Germinal center (tissue), 1 donor: ENCODE data around the gene NCK2.
A peak's percentile ranks its signal among the peaks of the same experiment; 100 is the strongest.
"Not testable (repeated sequence)": the region's sequence is repeated elsewhere in the genome, so short reads cannot be mapped to it uniquely, and the experiment has no call there.

Source experiments
- DNase-seq: peaks from one replicate; pipeline ENCODE4 v3.0.0; 2012; ENCODE audit warnings: mixed read lengths, low spot score

NCK2 gene

GRCh38 chr2:105756435-105756834 is 11.7 kb downstream of the NCK2 start:
- DNase-seq, result no peak

GRCh38 chr2:105756865-105757264 is 12.2 kb downstream of the NCK2 start:
- DNase-seq, result not testable (repeated sequence)

GRCh38 chr2:105757433-105757832 is 12.7 kb downstream of the NCK2 start:
- DNase-seq, result no peak

- no peak for DNase-seq
Observed at GRCh38 chr2:105760191-105760590, 15.5 kb downstream of the NCK2 start.

- DNase-seq, result no peak
Observed at GRCh38 chr2:105760639-105761337, 16.1 kb downstream of the NCK2 start.

- DNase-seq, result no peak
Observed at GRCh38 chr2:105761931-105762515, 17.3 kb downstream of the NCK2 start.

GRCh38 chr2:105763076-105763475 is 18.4 kb downstream of the NCK2 start:
- DNase-seq, result no peak

GRCh38 chr2:105764059-105764458 is 19.3 kb downstream of the NCK2 start:
- DNase-seq, result no peak

GRCh38 chr2:105765415-105766299 is 20.9 kb downstream of the NCK2 start:
- DNase-seq, result no peak

GRCh38 chr2:105766300-105766866 is 21.7 kb downstream of the NCK2 start:
- DNase-seq, result no peak

GRCh38 chr2:105768176-105768575 is 23.5 kb downstream of the NCK2 start:
- DNase-seq, result no peak

GRCh38 chr2:105768961-105769452 is 24.3 kb downstream of the NCK2 start:
- DNase-seq, result peak; percentile 49

- no peak for DNase-seq
Observed at GRCh38 chr2:105769504-105769903, 24.8 kb downstream of the NCK2 start.

- DNase-seq, result no peak
Observed at GRCh38 chr2:105770149-105770548, 25.4 kb downstream of the NCK2 start.

GRCh38 chr2:105771291-105771690 is 26.6 kb downstream of the NCK2 start:
- DNase-seq, result not testable (repeated sequence)

- DNase-seq, result no peak
Observed at GRCh38 chr2:105771836-105772235, 27.1 kb downstream of the NCK2 start.

GRCh38 chr2:105772362-105772761 is 27.6 kb downstream of the NCK2 start:
- DNase-seq, result no peak

- no peak for DNase-seq
Observed at GRCh38 chr2:105773568-105773967, 28.9 kb downstream of the NCK2 start.

- no peak for DNase-seq
Observed at GRCh38 chr2:105774781-105775337, 30.1 kb downstream of the NCK2 start.

- DNase-seq, result peak; percentile 76
Observed at GRCh38 chr2:105775809-105776559, 31.3 kb downstream of the NCK2 start.

- DNase-seq, result no peak
Observed at GRCh38 chr2:105776560-105776928, 31.8 kb downstream of the NCK2 start.
